OCI-LY1 (cell line): Measurements from ENCODE around the gene RNF150.
"Not testable (repeated sequence)": the region's sequence is repeated elsewhere in the genome, so short reads cannot be mapped to it uniquely, and the experiment has no call there.

Source experiments
- H2AFZ ChIP-seq: fragments of 200-600 bp; sonication (generic), shearing (Covaris generic); 2 replicates; pipeline ENCODE4 v1.6.0; 2014; ENCODE audit warnings: antibody characterized with exemption, mild to moderate bottlenecking, low read length
- H3F3A ChIP-seq: fragments of 200-600 bp; sonication (generic), shearing (Covaris generic); 2 replicates; pipeline ENCODE4 v1.6.0; 2014; ENCODE audit warnings: mild to moderate bottlenecking, antibody characterized with exemption, low read length, moderate library complexity; ENCODE audit not compliant: insufficient read depth
- H3K27ac ChIP-seq: fragments of 200-600 bp; sonication (generic); 2 replicates; pipeline ENCODE4 v1.5.1; 2014; ENCODE audit warnings: low read length, mixed run types, mild to moderate bottlenecking, low read depth; ENCODE audit not compliant: poor library complexity, severe bottlenecking
- H3K27me3 ChIP-seq: fragments of 200-600 bp; sonication (generic); 2 replicates; pipeline ENCODE4 v1.6.0; 2014; ENCODE audit warnings: antibody characterized with exemption, mild to moderate bottlenecking, low read length, moderate library complexity; ENCODE audit not compliant: insufficient read depth
- H3K36me3 ChIP-seq: fragments of 200-600 bp; sonication (generic); 2 replicates; pipeline ENCODE4 v1.6.1; 2014; ENCODE audit warnings: mild to moderate bottlenecking, antibody characterized with exemption, low read length, moderate library complexity, mixed read lengths; ENCODE audit not compliant: insufficient read depth
- H3K4me1 ChIP-seq: fragments of 200-600 bp; sonication (generic); 2 replicates; pipeline ENCODE4 v1.5.1; 2014; ENCODE audit warnings: mild to moderate bottlenecking, low read length, moderate library complexity; ENCODE audit not compliant: insufficient read depth, severe bottlenecking
- H3K4me2 ChIP-seq: fragments of 200-600 bp; sonication (generic), shearing (Covaris generic); 2 replicates; pipeline ENCODE4 v1.6.1; 2014; ENCODE audit warnings: low read length
- H3K4me3 ChIP-seq: fragments of 200-600 bp; sonication (generic); 2 replicates; pipeline ENCODE4 v1.5.1; 2014; ENCODE audit warnings: low read length, low read depth, mild to moderate bottlenecking, mixed read lengths; ENCODE audit not compliant: poor library complexity, severe bottlenecking
- H3K79me2 ChIP-seq: fragments of 200-600 bp; shearing (Covaris generic); 2 replicates; pipeline ENCODE4 v1.6.1; 2016; ENCODE audit warnings: mixed run types, low read length, mixed read lengths; ENCODE audit not compliant: insufficient read depth
- H3K9ac ChIP-seq: fragments of 200-600 bp; sonication (generic), shearing (Covaris generic); 2 replicates; pipeline ENCODE4 v1.6.1; 2014; ENCODE audit warnings: mild to moderate bottlenecking, low read length, mixed read lengths
- H3K9me2 ChIP-seq: fragments of 200-600 bp; sonication (generic), shearing (Covaris generic); 2 replicates; pipeline ENCODE4 v1.6.1; 2014; ENCODE audit warnings: low read depth, mild to moderate bottlenecking, low read length, mixed read lengths
- H3K9me3 ChIP-seq: fragments of 200-600 bp; shearing (Covaris generic); 2 replicates; pipeline ENCODE4 v1.6.1; 2014; ENCODE audit warnings: low read length, mixed read lengths
- H4K20me1 ChIP-seq: fragments of 200-600 bp; sonication (generic), shearing (Covaris generic); 2 replicates; pipeline ENCODE4 v1.6.0; 2016; ENCODE audit warnings: mild to moderate bottlenecking, low read length; ENCODE audit not compliant: insufficient read depth
- CTCF ChIP-seq: fragments of 200-600 bp; sonication (generic), shearing (Covaris generic); IDR thresholded peaks from 2 replicates; pipeline ENCODE4 v1.5.1; 2017; ENCODE audit warnings: mild to moderate bottlenecking, antibody characterized with exemption, low read length, moderate library complexity, mixed read lengths
- EZH2 ChIP-seq: fragments of 200-600 bp; sonication (generic), shearing (Covaris generic); IDR thresholded peaks from 2 replicates; pipeline ENCODE4 v1.8.0; 2017; ENCODE audit warnings: borderline replicate concordance, mixed run types, mild to moderate bottlenecking, antibody characterized with exemption, low read length, moderate library complexity, mixed read lengths

Gene RNF150

GRCh38 chr4:141056473-141056872 lies 76.8 kb downstream of the RNF150 start:
- H3K79me2 ChIP-seq, result no peaks in the 10 kb centered on the region
- H3K27me3 ChIP-seq, result no peaks in the 10 kb centered on the region
- H4K20me1 ChIP-seq, result no peaks in the 10 kb centered on the region
- H3K27ac ChIP-seq, result no peak overlapping the region
- H3K9me3 ChIP-seq, result no peaks in the 10 kb centered on the region
- no peak overlapping the region for H3K4me3 ChIP-seq
- no peaks in the 10 kb centered on the region for H3K9me2 ChIP-seq
- no peaks in the 10 kb centered on the region for H3K4me1 ChIP-seq
- H3F3A ChIP-seq, result no peaks in the 10 kb centered on the region
- no peaks in the 10 kb centered on the region for H3K36me3 ChIP-seq
- no peak overlapping the region for H3K4me2 ChIP-seq
- H2AFZ ChIP-seq, result no peak overlapping the region
- H3K9ac ChIP-seq, result no peak overlapping the region
- TF ChIP-seq EZH2 (no peak), CTCF (no peak)

GRCh38 chr4:141054446-141054845 lies 78.8 kb downstream of the RNF150 start:
- Histone ChIP-seq H3K9me3 (no peaks in the 10 kb centered on the region), H3K27ac (no peak overlapping the region), H3K36me3 (no peaks in the 10 kb centered on the region), H3K4me1 (no peaks in the 10 kb centered on the region), H3K9me2 (no peaks in the 10 kb centered on the region), H3K79me2 (no peaks in the 10 kb centered on the region), H3K9ac (no peak overlapping the region), H3F3A (no peaks in the 10 kb centered on the region), H3K4me3 (no peak overlapping the region), H3K4me2 (no peak overlapping the region), H3K27me3 (no peaks in the 10 kb centered on the region), H4K20me1 (no peaks in the 10 kb centered on the region), H2AFZ (no peak overlapping the region)
- TF ChIP-seq CTCF (no peak), EZH2 (no peak)

- H3K4me3 ChIP-seq, H3K9ac ChIP-seq, H2AFZ ChIP-seq, H3K79me2 ChIP-seq, H3K9me2 ChIP-seq, H3K4me1 ChIP-seq, H3K36me3 ChIP-seq, H3F3A ChIP-seq, H3K27ac ChIP-seq, H3K9me3 ChIP-seq, H4K20me1 ChIP-seq, H3K4me2 ChIP-seq, H3K27me3 ChIP-seq: not testable (repeated sequence)
Measured at GRCh38 chr4:141050999-141051398, 82.3 kb downstream of the RNF150 start.

GRCh38 chr4:141047228-141047884 lies 85.9 kb downstream of the RNF150 start:
- Histone ChIP-seq H3K9ac (no peak overlapping the region), H3K79me2 (no peaks in the 10 kb centered on the region), H3K4me1 (no peaks in the 10 kb centered on the region), H3K9me3 (no peaks in the 10 kb centered on the region), H3K27me3 (no peaks in the 10 kb centered on the region), H3F3A (no peaks in the 10 kb centered on the region), H3K36me3 (no peaks in the 10 kb centered on the region), H4K20me1 (no peaks in the 10 kb centered on the region), H2AFZ (no peak overlapping the region), H3K9me2 (no peaks in the 10 kb centered on the region), H3K27ac (no peak overlapping the region), H3K4me3 (no peak overlapping the region), H3K4me2 (no peak overlapping the region)
- TF ChIP-seq EZH2, result no peak
- no peak for TF ChIP-seq CTCF
